Measurements from ENCODE around the gene ATOH7. TPM values are rescaled to one million over a fixed set of nuclear protein-coding genes. Genes with fewer than 3 reads are reported as not detected.

Gene ATOH7
- total and polyA plus RNA-seq, 2 experiments from 2014 or later = 0.17 TPM; not detected in 1

- Histone ChIP-seq H3K4me3 (no peak overlapping the region), H3K9me2 (replicated peaks; ENCODE audit: insufficient read depth) (no peaks in the 10 kb centered on the region), H2AFZ (no peak overlapping the region), H4K20me1 (ENCODE audit: insufficient read depth, poor library complexity, severe bottlenecking) (no peaks in the 10 kb centered on the region), H3K4me2 (no peak overlapping the region), H3K27me3 (no peaks in the 10 kb centered on the region), H3K36me3 (replicated peaks; ENCODE audit: insufficient read depth, low read depth) (no peaks in the 10 kb centered on the region), H3K9me3 (ENCODE audit: low read depth) (no peaks in the 10 kb centered on the region), H3K79me2 (no peaks in the 10 kb centered on the region), H3K27ac (no peak overlapping the region), H3K4me1 (ENCODE audit: insufficient read depth) (no peaks in the 10 kb centered on the region)
- TF ChIP-seq EZH2phosphoT487 (IDR thresholded peaks at IDR 0.05; ENCODE audit: low read depth, severe bottlenecking, unreplicated experiment) = no peak
- no peak for TF ChIP-seq EZH2 (IDR thresholded peaks at IDR 0.05; ENCODE audit: borderline replicate concordance)
- TF ChIP-seq, protein P1, sequence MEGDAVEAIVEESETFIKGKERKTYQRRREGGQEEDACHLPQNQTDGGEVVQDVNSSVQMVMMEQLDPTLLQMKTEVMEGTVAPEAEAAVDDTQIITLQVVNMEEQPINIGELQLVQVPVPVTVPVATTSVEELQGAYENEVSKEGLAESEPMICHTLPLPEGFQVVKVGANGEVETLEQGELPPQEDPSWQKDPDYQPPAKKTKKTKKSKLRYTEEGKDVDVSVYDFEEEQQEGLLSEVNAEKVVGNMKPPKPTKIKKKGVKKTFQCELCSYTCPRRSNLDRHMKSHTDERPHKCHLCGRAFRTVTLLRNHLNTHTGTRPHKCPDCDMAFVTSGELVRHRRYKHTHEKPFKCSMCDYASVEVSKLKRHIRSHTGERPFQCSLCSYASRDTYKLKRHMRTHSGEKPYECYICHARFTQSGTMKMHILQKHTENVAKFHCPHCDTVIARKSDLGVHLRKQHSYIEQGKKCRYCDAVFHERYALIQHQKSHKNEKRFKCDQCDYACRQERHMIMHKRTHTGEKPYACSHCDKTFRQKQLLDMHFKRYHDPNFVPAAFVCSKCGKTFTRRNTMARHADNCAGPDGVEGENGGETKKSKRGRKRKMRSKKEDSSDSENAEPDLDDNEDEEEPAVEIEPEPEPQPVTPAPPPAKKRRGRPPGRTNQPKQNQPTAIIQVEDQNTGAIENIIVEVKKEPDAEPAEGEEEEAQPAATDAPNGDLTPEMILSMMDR (IDR thresholded peaks at IDR 0.05; ENCODE audit: poor library complexity) = no peak
- 65% methylated on average over 3 of the region's 3 CpGs for WGBS (ENCODE audit: low lambda C conversion rate, missing lambda C conversion rate)
- DNase-seq (ENCODE audit: low spot score) = peak; percentile 16
Observed at GRCh38 chr10:68223535-68224165, 8.3 kb downstream of the ATOH7 start.

GRCh38 chr10:68222391-68222790 lies 9.5 kb downstream of the ATOH7 start:
- H3K9me2 ChIP-seq (replicated peaks; ENCODE audit: insufficient read depth) = no peaks in the 10 kb centered on the region
- no peak overlapping the region for H3K4me3 ChIP-seq
- H3K27ac ChIP-seq = no peak overlapping the region
- H3K79me2 ChIP-seq = no peaks in the 10 kb centered on the region
- H3K4me2 ChIP-seq = no peak overlapping the region
- TF ChIP-seq, protein P1 (IDR thresholded peaks at IDR 0.05; ENCODE audit: poor library complexity) = no peak
- no peak for TF ChIP-seq EZH2 (IDR thresholded peaks at IDR 0.05; ENCODE audit: borderline replicate concordance)
- TF ChIP-seq EZH2phosphoT487 (IDR thresholded peaks at IDR 0.05; ENCODE audit: low read depth, severe bottlenecking, unreplicated experiment) = no peak
- DNase-seq (ENCODE audit: low spot score) = no peak
- no peaks in the 10 kb centered on the region for H3K36me3 ChIP-seq (replicated peaks; ENCODE audit: insufficient read depth, low read depth)
- H3K9me3 ChIP-seq (ENCODE audit: low read depth) = no peaks in the 10 kb centered on the region
- no peaks in the 10 kb centered on the region for H3K4me1 ChIP-seq (ENCODE audit: insufficient read depth)
- H2AFZ ChIP-seq = no peak overlapping the region
- no peaks in the 10 kb centered on the region for H3K27me3 ChIP-seq
- H4K20me1 ChIP-seq (ENCODE audit: insufficient read depth, poor library complexity, severe bottlenecking) = no peaks in the 10 kb centered on the region
- WGBS (ENCODE audit: low lambda C conversion rate, missing lambda C conversion rate) = 84% methylated on average over 2 of the region's 2 CpGs

DNA sequence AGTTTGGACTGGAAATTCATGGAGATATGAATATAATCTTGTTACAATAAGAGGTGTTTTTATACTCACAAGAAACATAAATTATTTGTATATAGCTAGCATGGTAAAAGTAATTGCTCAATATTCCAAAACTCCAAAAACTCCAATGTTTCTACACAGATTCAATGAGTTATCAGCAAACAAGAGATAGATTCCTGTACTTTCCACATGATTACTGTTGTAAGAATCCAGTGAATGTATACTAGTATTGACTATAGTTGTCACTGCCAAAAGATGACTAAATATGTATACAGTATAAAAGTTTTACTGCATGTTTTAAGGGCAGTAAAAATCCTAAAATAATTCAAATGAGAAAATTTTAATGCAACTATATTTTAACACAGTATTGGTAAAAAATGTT lies 10.7 kb downstream of the ATOH7 start:
- Histone ChIP-seq H3K9me2 (replicated peaks; ENCODE audit: insufficient read depth) (no peaks in the 10 kb centered on the region), H3K4me1 (ENCODE audit: insufficient read depth) (no peaks in the 10 kb centered on the region), H3K9me3 (ENCODE audit: low read depth) (no peaks in the 10 kb centered on the region), H3K4me2 (no peak overlapping the region), H3K4me3 (no peak overlapping the region), H2AFZ (no peak overlapping the region), H3K79me2 (no peaks in the 10 kb centered on the region), H3K36me3 (replicated peaks; ENCODE audit: insufficient read depth, low read depth) (no peaks in the 10 kb centered on the region), H4K20me1 (ENCODE audit: insufficient read depth, poor library complexity, severe bottlenecking) (no peaks in the 10 kb centered on the region), H3K27me3 (no peaks in the 10 kb centered on the region), H3K27ac (no peak overlapping the region)
- no peak for DNase-seq (ENCODE audit: low spot score)
- TF ChIP-seq EZH2 (IDR thresholded peaks at IDR 0.05; ENCODE audit: borderline replicate concordance) (no peak), EZH2phosphoT487 (IDR thresholded peaks at IDR 0.05; ENCODE audit: low read depth, severe bottlenecking, unreplicated experiment) (no peak)
- TF ChIP-seq, protein P1 (IDR thresholded peaks at IDR 0.05; ENCODE audit: poor library complexity) = no peak
